Measurements from ENCODE around the gene ALPP.
"Not testable (repeated sequence)": the region's sequence is repeated elsewhere in the genome, so short reads cannot be mapped to it uniquely, and the experiment has no call there.

Gene ALPP

DNA sequence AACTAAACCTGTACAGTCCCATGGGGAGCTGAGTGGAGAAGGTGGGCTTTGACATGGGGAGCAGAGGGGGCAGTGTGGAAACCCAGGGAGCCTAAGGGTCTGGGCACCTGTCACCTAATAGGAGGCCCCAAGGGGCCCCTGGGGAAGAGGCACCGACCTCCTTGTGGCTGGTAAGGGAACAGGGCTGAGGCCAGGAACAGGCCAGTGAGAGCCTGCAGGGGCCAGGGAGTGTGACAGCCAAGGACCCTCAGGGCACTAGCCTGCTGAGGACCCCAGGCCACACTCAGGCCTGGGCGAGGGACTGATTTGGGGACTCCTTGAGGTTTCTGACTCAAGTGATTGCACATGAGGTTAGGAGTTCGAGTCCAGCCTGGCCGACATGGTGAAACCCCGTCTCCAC, 24.5 kb upstream of the ALPP start:
- DNase-seq = no peak
- in situ Hi-C loops (cut with MboI; ENCODE audit: low pct_unique_long_range_greater_than_20kb, low sequenced_read_pairs) = no loop called here

DNA sequence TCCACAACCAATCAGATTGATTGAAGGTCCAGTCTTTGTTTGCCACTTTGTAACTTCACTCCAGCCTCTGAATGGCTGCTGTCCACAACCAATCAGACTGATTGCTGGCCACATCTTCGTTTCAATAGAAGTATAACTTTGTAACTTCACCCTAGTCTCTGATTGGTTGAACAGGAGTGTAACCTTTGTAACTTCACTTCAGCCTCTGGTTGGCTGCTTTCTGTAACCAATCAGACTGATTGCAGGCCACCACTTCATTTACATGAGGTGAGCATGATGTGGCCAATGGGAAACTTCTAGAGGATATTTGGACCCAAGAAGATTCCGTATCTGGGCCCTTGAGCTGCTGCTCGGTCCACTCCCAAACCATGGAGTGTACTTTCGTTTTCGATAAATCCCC, 16.9 kb upstream of the ALPP start:
- no peak for DNase-seq
- in situ Hi-C loops (cut with MboI; ENCODE audit: low pct_unique_long_range_greater_than_20kb, low sequenced_read_pairs) = no loop called here

DNA sequence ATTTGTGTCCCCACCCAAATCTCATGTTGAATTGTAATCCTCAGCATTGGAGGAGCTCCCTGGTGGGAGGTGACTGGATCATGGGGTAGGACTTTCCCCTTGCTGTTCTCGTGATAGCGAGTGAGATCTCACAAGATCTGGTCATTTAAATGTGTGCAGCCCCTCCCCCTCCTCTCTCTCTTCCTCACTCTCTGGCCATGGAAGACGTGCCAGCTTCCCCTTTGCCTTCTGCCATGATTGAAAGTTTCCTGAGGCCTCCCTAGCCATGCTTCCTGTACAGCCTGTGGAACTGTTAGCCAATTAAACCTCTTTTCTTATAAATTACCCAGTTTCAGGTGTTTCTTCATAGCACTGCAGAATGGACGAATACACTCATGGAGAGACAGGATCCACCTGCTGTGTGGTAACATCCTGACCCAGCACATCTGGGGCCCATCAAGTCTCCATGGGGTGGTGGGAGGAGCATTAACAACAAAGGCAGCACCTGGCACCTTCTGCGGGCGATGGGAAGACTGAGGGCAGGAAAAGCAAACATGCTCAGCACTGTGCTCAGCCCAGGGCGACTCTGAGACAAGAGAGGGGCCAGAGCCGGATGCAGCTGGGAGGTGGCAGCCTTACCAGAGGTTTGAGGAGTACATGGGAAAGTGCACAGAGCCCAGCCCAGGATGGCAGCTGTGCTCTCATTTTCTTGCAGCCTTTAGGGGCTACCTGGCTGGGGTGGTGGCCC, 16.2 kb upstream of the ALPP start:
- DNase-seq = no peak
- in situ Hi-C loops (cut with MboI; ENCODE audit: low pct_unique_long_range_greater_than_20kb, low sequenced_read_pairs) = no loop called here

DNA sequence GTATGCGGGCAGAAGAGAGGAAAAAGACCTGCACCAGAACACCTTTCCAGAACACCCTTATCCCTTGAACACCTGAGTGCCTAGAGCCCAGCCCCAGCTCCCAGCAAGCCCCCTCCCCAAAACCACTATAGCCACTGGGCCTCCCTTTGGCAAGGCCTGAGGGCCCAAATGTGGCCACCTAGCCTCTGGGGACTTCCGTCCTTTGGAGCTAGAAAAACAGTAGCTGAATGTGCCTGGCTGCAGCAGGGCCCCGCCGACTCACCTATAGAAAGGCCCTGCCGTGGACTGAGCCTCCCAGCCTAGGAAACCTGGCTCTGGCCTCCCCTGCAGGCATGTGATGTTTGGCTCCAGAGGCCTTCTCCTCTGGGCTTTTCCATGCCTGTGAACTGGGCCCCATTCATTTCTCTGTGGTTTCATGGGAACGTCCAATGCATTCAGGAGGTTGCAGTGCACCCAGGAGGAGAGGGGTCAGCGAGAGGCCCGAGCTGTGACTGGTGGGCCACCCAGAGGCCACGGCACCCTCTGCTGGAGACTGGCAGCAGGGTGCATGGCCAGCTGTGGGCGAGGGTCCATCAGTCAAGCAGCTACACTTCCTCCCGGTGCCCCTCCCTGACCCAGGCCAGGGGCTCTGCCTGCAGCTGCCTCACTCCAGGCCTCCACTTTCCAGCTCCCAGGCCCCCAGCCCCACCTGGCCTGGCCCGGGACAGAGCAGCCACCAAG, 15.3 kb upstream of the ALPP start:
- DNase-seq; in situ Hi-C loops (cut with MboI; ENCODE audit: low pct_unique_long_range_greater_than_20kb, low sequenced_read_pairs): not testable (repeated sequence)

DNA sequence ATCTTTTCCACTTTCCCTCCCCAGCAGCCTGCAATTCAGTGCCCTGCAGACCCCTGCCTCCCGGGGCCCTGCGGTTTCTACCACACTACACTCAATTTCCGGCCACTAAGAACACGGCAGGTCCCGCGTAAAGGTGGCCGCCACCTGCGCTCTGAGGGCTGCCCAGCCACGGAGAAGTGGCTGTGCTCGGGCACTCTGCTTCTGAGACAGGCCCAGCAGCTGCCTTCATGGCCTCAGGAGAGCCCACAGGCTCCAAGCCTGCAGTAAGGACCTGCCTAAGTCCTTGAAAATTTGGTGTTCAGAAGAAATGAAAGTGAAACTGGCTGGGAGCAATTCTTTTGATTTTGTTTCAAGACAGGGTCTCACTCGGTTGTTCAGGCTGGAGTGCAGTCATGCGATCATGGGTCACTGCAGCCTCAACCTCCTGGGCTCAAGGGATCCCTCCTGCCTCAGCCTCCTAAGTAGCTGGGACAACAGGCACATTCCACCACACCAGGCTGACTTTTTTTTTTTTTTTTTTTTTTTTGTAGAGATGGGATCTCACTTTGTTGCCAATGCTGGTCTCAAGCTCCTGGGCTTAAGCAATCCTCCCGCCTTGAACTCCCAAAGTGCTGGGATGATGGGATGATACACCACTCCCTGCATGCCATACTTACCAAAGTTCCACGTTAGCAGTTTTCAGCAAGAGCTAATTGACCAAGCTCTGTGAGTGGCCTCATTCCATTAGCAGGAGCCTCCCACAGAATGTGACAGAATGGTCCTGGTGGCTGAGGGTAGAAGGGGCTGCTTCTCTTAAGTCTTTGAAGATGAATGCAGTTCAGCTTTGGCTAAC, 14.6 kb upstream of the ALPP start:
- peak; percentile 41 for DNase-seq
- in situ Hi-C loops (cut with MboI; ENCODE audit: low pct_unique_long_range_greater_than_20kb, low sequenced_read_pairs) = no loop called here

DNA sequence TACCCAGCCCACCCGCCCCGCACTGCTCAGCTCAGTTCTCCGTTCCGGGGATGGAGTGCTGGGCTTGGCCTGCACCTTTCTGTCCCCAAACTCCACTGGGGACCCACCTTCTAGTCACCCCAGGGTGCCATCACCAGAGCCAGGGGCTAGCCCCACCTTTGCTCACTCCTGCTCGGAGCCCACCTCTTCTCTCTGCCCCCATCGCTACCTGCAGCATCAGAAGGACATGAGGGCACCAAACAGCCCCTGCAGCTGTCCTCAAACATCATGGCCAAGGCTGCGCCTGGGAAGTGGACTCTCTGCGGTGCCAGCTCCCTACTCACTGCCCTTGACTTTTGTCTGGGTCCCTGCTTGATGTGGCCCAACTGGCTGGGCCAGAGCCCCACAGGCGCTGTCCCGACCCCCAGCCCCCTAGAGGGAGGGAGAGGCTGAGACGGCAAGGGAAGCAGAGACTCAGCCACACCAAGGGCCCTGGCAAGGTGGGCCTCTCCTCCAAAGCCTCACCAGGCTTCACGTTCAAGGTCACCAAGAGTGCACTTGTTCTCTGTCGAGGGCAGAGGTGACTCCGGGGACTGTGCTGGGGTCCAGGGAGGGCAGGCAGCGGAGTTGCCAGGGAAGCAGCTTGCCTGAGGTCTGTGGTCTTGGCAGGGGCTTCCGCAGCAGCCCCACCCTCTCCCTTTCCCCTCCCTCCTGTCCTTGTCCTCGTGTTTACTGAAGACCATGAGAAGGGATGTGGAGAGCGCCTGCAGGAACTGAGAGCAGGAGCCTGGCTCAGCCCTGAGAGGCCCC, 13.6 kb upstream of the ALPP start:
- DNase-seq; in situ Hi-C loops (cut with MboI; ENCODE audit: low pct_unique_long_range_greater_than_20kb, low sequenced_read_pairs): not testable (repeated sequence)

DNA sequence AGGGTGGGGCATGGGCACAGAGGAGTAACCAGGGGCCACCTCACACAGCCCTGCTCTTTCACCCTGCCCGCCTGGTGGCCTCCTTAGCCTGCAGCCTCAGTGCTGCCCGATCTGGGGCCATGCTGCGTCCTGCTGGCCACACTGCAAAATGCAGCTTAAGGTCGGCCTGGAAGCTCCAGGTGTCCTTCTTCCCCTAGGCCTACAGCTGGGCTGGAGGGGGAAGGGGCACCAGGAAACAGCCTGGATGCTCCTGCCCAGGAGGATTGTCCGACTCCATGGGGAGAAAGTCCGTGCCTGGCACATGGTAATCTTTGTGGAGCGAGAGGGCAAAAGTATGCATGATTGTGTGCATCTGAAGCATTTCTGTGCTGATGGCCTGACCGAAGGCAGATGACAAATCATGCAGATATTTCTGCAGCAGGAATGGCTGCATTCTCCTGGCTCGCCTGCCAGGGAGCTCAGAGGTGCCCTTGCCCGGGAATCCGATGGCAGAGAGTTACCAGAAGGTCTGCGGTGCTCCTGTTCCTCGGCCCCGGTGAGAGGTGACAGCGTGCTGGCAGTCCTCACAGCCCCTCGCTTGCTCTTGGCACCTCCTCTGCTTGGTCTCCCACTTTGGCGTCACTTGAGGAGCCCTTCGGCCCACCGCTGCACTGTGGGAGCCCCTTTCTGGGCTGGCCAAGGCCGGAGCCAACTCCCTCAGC, 12.8 kb upstream of the ALPP start:
- in situ Hi-C loops (cut with MboI; ENCODE audit: low pct_unique_long_range_greater_than_20kb, low sequenced_read_pairs) = no loop called here
- DNase-seq = peak; percentile 24

DNA sequence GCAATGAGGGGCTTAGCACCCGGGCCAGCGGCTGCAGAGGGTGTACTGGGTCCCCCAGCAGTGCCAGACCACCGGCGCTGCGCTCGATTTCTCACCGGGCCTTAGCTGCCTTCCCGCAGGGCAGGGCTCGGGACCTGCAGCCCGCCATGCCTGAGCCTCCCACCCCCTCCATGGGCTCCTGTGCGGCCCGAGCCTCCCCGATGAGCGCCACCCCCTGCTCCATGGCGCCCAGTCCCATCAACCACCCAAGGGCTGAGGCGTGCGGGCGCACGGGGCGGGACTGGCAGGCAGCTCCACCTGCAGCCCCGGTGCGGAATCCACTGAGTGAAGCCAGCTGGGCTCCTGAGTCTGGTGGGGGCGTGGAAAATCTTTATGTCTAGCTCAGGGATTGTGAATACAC, 12.1 kb upstream of the ALPP start:
- DNase-seq; in situ Hi-C loops (cut with MboI; ENCODE audit: low pct_unique_long_range_greater_than_20kb, low sequenced_read_pairs): not testable (repeated sequence)

DNA sequence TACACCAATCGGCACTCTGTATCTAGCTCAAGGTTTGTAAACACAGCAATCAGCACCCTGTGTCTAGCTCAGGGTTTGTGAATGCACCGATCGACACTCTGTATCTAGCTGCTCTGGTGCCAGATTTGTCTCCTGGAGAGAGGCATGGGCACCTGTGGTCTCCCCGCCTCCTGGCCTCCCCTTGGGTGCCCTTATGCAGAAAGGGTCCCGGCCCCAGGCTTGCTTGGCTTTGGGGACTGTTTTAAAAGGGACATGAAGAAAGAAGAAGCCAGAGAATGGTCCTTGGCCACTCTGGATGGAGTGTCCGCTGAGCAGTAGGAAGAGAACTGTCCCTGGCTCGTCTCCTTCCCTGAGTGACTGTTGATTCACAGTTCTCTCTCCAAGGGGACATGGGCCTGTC, 11.5 kb upstream of the ALPP start:
- in situ Hi-C loops (cut with MboI; ENCODE audit: low pct_unique_long_range_greater_than_20kb, low sequenced_read_pairs) = no loop called here
- DNase-seq = no peak

DNA sequence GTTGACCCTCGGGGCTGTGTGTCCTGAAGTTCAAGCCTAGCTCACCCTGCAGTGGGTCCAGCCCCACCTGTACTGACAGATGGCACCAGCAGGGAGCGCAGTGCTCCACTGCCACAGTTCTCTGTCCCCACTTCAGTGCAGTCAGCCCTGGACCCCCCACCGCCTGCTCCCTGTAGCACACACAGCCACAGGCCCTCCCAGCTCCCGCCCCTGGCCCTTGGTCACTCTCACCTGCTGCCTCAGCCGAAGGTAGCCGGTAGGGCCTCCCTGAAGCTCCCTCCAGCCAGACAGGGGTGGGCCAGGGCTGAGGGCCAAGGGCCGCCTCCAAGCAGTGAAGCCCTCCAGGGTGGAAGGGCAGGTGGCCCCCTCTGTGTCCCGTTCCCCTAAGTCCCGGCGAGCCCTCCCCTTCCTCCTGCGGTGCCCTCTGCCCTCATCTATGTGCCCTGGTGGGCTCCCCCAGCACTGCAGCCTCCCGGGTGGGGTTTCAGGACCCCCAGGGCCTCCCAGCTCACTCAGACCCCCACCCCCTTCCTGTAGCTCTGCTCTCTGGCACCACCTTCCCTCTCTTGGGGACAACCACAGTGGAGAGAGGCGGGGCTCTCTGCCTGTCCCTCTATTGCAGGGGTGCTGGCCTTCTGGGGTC, 10.8 kb upstream of the ALPP start:
- peak; percentile 30 for DNase-seq

DNA sequence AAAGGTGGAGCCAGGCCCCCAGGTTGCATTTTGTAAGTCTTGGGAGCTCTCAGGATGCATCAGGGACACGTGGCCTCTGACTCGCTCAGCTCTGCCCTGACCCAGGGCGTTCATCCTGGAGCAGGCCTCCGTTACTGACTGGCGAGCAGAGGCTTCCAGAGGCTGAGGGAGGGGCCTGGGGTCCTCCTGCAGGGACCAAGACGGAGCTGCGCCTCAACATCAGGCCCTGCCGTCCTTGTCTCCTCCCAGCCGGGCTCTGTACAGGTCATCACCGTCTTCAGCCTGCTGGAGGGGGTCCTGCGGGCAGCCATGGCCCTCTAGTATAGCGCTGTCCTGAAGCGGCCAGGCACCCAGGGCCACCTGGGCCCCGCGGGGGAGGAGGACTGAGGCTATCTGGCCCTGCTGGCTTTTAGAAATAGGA, 10.2 kb upstream of the ALPP start:
- in situ Hi-C loops (cut with MboI; ENCODE audit: low pct_unique_long_range_greater_than_20kb, low sequenced_read_pairs) = no loop called here
- DNase-seq = no peak

More for the DNA sequence above, 10.8 kb upstream of the ALPP start:
- in situ Hi-C loops (cut with MboI; ENCODE audit: low pct_unique_long_range_greater_than_20kb, low sequenced_read_pairs) = no loop called here

DNA sequence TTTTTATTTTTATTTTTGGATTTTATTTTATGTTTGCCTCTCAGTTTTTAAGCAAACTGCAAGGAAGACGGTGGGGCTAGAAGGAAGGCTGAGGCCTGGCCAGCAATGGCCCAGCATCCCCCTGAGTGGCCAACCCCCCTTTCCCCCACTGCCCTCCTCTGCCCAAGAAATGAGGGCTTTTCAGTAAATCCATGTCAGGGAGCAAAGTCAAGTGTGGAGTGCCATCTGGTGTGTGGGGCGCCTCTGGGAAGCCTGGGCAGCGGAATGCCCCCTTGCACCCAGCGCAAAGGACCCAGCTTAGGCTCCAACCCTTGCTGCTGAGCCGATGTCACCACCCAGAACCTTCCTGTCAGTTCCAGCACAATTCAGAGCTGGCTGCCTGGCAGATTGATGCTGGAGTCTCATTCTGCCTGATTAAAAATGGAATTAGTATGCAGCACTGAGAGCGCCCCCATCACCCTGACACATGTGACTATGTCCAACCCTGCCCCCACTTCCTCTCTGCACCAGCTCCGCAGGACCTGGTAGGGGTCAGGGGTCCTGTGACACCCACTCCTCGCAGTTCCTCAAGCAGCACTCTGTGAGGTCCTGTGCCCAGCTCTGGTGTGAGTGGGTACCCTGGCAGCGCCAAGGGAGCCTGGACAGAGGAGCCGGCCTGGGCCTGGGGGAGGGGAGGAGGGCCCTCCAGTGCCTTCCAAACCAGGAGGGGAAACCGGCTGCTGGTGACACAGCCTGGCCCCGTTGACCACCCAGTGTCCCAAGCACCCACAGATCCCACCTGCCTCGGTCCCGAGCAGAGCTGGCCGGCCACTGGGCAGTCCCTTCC, 9.2 kb upstream of the ALPP start:
- no peak for DNase-seq
- in situ Hi-C loops (cut with MboI; ENCODE audit: low pct_unique_long_range_greater_than_20kb, low sequenced_read_pairs) = no loop called here

DNA sequence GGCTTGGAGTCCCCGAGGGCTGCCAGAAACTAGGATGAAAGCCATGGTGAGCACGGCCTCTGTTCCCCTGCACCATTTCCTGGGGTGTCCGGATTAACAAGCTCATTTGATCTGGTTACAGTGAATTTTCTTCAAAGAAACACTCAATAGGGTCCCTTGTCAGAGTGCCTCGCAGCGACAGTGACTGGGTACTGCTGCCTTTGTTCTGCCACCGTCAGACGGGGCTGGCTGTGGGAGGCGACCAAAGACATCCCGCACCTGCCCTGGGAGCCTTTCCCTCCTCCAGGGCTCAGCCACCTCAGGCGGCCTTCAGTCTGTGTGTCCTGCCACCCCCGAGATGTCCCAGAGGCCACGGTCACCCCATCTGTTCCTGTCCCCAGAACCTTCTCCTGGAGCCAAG, 8.5 kb upstream of the ALPP start:
- DNase-seq; in situ Hi-C loops (cut with MboI; ENCODE audit: low pct_unique_long_range_greater_than_20kb, low sequenced_read_pairs): not testable (repeated sequence)

DNA sequence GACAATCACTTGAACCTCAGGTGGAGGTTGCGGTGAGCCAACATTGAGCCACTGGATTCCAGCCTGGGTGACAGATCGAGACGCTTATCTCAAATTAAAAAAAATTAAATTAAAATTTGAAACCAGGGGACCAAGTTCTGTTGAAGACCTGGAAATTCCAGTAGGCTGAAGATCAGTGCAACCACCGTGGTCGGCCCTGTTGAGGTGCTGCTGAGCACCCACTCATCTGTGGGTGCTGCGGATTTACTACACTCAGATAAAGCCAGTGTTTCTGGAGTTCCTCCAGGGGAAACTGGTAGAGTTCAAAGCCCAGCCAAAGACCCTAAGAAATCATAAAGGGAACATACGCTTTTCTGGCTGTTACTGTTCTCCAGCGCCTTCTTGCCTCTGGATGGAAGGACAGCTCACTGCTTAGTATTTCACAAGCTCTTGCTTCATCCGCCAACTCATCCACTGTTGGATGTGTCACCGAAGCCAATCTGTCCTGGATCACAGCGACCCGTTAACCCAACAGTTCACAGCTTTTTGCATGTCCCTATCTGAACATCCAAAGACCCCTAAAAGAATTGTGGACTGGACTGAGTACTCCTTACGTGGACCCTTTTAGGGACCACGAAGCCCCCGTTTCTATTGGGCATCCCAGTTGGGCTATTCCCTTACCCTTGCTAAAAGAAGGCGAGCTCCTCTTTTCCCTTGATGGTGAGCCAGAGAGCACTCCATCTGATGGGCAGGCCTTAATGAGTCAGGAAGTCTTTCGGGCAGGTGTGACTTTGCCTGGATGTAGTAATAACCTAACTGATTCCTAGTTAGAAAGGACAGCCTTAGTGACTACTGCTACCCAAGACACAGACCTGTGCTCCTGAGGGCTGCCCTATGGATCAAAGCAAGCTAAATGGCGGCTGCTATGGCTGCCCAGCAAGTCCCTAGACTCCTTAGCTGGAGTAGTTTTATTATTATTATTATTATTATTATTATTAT, 6.0 kb upstream of the ALPP start:
- in situ Hi-C loops (cut with MboI; ENCODE audit: low pct_unique_long_range_greater_than_20kb, low sequenced_read_pairs) = no loop called here
- no peak for DNase-seq

DNA sequence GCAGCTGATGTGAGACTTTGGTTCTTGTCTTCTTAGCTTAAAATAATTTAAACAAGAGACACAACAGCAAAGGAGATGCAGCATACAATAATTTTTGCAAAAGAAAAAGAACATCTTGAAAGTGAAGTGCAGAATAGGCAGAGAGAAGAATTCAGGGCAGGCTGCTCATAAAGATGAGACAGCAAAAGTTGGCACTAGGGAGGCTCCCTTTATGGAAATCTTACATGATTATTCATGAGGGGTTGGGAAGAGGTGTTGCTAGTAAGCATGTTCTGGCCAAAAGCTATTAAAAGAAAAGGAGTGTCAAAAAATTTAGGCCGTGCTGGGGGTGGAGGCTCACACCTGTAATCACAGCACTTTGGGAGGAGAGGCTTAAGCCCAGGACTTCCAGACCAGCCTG, 4.2 kb upstream of the ALPP start:
- in situ Hi-C loops (cut with MboI; ENCODE audit: low pct_unique_long_range_greater_than_20kb, low sequenced_read_pairs) = no loop called here

DNA sequence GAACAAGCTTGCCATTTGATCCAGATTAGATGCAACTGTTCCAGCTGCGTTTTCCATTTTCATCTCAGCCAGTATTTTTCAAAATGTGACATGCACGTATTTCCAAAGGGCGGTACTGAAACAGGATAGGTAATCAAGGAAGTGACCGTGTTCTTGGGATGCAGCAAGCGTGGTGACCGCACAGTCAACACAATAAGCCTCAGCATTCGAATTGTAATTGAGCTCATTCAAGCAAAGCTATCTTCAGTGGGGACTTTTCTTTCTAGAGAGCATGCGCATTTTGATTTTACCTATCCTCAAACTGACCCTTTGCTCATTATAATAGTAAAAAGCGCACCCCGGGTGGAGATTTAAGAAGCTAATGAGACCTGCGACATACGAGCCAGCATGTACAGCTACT, 3.4 kb upstream of the ALPP start:
- in situ Hi-C loops (cut with MboI; ENCODE audit: low pct_unique_long_range_greater_than_20kb, low sequenced_read_pairs) = no loop called here
- DNase-seq = no peak

More for the DNA sequence above, 4.2 kb upstream of the ALPP start:
- no peak for DNase-seq

All from KBM-7 (cell line).